ENCODE measurements around the gene ANKS1A.

GRCh38 chr6:34890533-34890925 is 1.5 kb downstream of the ANKS1A start:
- TF ChIP-seq ATF3 (CRISPR knock-in tag; conservative IDR thresholded peaks at IDR 0.05): no peak
- no peak for TF ChIP-seq CTCF (IDR thresholded peaks at IDR 0.05)
- no peak for TF ChIP-seq MLX (CRISPR knock-in tag; IDR thresholded peaks at IDR 0.05)
- no peak for TF ChIP-seq NR2C2 (CRISPR knock-in tag; IDR thresholded peaks at IDR 0.05)
- TF ChIP-seq FOXK1 (CRISPR knock-in tag; IDR thresholded peaks at IDR 0.05): no peak
- TF ChIP-seq ATF6 (CRISPR knock-in tag; IDR thresholded peaks at IDR 0.05): no peak
- TF ChIP-seq MAX (CRISPR knock-in tag; IDR thresholded peaks at IDR 0.05): no peak
- TF ChIP-seq AFF4 (CRISPR knock-in tag; IDR thresholded peaks at IDR 0.05; ENCODE audit: borderline replicate concordance): no peak
- no peak for TF ChIP-seq IRF2 (CRISPR knock-in tag; IDR thresholded peaks at IDR 0.05; ENCODE audit: borderline replicate concordance, low read depth)
- TF ChIP-seq USF1 (CRISPR knock-in tag; IDR thresholded peaks at IDR 0.05): no peak
- no peak for TF ChIP-seq GABPB1 (CRISPR knock-in tag; IDR thresholded peaks at IDR 0.05)
- TF ChIP-seq ETV6 (CRISPR knock-in tag; IDR thresholded peaks at IDR 0.05): no peak

Measured in WTC11 (cell line).